Loucy (cell line): ENCODE results near the gene NCMAP.

Source experiments
- CTCF ChIP-seq: fragments of 200-600 bp; sonication (generic); conservative IDR thresholded peaks from 2 replicates; pipeline ENCODE4 v1.5.1; 2014; ENCODE audit warnings: mild to moderate bottlenecking, antibody characterized with exemption, low read length
- EZH2phosphoT487 ChIP-seq: fragments of 200-600 bp; IDR thresholded peaks from 2 replicates; pipeline ENCODE4 v1.6.1; 2018; ENCODE audit warnings: antibody characterized with exemption, mild to moderate bottlenecking, moderate library complexity, borderline replicate concordance

- no peak for TF ChIP-seq CTCF
- no peak for TF ChIP-seq EZH2phosphoT487
These were observed 66.3 kb downstream of the NCMAP start for GRCh38 chr1:24622218-24622617.
